Measurements from ENCODE around the gene SEMA4B. TPM values are rescaled to one million over a fixed set of nuclear protein-coding genes. Genes with fewer than 3 reads are reported as not detected.

The SEMA4B gene
- total RNA-seq, 4 donors from 2014 or later: 81.7 to 146 (median 116) TPM

GRCh38 chr15:90190606-90191343 lies 10.4 kb upstream of the SEMA4B start:
- peak in 1 of 2 donors; percentile 75 for DNase-seq (ENCODE audit: low spot score in 2 of 2)
- peaks cover 80% of the 10 kb centered on the region for H3K4me1 ChIP-seq
- H3K36me3 ChIP-seq: no peaks in the 10 kb centered on the region
- H3K4me3 ChIP-seq: peak overlapping the region; percentile 2
- 38% methylated on average over 5 of the region's 10 CpGs for WGBS
- peak overlapping the region; percentile 84 for H3K27ac ChIP-seq
- no peaks in the 10 kb centered on the region for H3K9me3 ChIP-seq
- TF ChIP-seq POLR2AphosphoS5 (IDR thresholded peaks at IDR 0.05) (peak in 1 of 3 donors; percentile 37), POLR2A (IDR thresholded peaks at IDR 0.05) (no peak)
- no peaks in the 10 kb centered on the region for H3K27me3 ChIP-seq

GRCh38 chr15:90191344-90191687 lies 9.8 kb upstream of the SEMA4B start:
- Histone ChIP-seq H3K9me3 (no peaks in the 10 kb centered on the region), H3K36me3 (no peaks in the 10 kb centered on the region), H3K27ac (peak overlapping the region; percentile 84), H3K4me3 (peak overlapping the region; percentile 4), H3K4me1 (peaks cover 74% of the 10 kb centered on the region), H3K27me3 (no peaks in the 10 kb centered on the region)
- WGBS: 42% methylated on average over 2 of the region's 3 CpGs
- no peak for DNase-seq (ENCODE audit: low spot score in 2 of 2)
- no peak for TF ChIP-seq POLR2AphosphoS5 (IDR thresholded peaks at IDR 0.05)
- TF ChIP-seq, protein P1, sequence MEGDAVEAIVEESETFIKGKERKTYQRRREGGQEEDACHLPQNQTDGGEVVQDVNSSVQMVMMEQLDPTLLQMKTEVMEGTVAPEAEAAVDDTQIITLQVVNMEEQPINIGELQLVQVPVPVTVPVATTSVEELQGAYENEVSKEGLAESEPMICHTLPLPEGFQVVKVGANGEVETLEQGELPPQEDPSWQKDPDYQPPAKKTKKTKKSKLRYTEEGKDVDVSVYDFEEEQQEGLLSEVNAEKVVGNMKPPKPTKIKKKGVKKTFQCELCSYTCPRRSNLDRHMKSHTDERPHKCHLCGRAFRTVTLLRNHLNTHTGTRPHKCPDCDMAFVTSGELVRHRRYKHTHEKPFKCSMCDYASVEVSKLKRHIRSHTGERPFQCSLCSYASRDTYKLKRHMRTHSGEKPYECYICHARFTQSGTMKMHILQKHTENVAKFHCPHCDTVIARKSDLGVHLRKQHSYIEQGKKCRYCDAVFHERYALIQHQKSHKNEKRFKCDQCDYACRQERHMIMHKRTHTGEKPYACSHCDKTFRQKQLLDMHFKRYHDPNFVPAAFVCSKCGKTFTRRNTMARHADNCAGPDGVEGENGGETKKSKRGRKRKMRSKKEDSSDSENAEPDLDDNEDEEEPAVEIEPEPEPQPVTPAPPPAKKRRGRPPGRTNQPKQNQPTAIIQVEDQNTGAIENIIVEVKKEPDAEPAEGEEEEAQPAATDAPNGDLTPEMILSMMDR (IDR thresholded peaks at IDR 0.05): no peak
- TF ChIP-seq POLR2A (IDR thresholded peaks at IDR 0.05): no peak
- TF ChIP-seq EP300 (IDR thresholded peaks at IDR 0.05): no peak

GRCh38 chr15:90191794-90192509 lies 9.2 kb upstream of the SEMA4B start:
- TF ChIP-seq POLR2AphosphoS5 (IDR thresholded peaks at IDR 0.05) (peak in 1 of 3 donors; percentile 20), POLR2A (IDR thresholded peaks at IDR 0.05) (no peak)
- TF ChIP-seq, protein P1 (IDR thresholded peaks at IDR 0.05): no peak
- peak overlapping the region; percentile 84 for H3K27ac ChIP-seq
- peak; percentile 81 to 90 for DNase-seq (ENCODE audit: low spot score in 2 of 2)
- H3K36me3 ChIP-seq: no peaks in the 10 kb centered on the region
- peak overlapping the region; percentile 4 for H3K4me3 ChIP-seq
- peaks cover 71% of the 10 kb centered on the region for H3K4me1 ChIP-seq
- H3K9me3 ChIP-seq: no peaks in the 10 kb centered on the region
- WGBS: 22% methylated on average over 6 of the region's 7 CpGs
- H3K27me3 ChIP-seq: no peaks in the 10 kb centered on the region

DNA sequence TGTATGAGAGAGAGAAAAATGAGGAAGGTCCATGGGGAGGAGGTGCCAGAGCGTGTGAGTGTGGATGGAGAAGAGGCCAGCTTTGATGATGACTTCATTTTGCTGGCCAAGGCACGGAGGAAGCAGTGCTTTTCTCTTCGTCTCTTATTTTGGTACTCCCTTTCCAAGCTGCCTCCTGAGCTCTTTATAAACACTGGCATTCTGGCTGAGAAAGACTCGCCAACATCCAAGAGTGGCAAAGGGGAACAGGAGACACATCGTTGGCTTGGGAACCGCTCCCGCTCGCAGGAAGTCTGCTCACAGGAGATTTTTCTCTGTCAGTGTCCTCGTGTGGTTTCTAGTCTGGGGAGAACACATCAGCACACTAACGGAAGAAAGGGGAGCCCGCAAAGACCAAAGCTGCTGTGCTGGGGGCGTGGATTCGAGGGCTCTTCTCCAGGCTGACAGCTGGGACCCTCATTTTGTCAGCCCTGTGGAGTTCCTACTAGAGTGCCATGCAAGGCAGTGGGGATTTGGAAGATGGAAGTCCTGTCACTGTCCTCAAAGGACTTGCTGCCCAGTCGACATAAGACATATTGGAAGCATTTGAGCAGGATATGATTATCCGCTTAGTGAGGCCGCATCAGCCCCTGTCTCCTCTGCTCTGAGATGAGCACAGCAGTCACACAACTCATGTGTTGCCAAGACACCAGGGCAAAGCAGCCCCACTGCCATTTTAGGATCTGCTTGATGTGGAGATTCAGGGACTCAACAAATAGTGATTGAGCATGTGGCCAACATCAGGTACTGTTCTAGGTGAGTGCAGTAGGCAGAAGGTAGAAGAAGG lies 8.0 kb upstream of the SEMA4B start:
- no peak for DNase-seq (ENCODE audit: low spot score in 2 of 2)
- H3K4me1 ChIP-seq: peaks cover 63% of the 10 kb centered on the region
- H3K27ac ChIP-seq: peak overlapping the region; percentile 84
- H3K36me3 ChIP-seq: no peaks in the 10 kb centered on the region
- H3K4me3 ChIP-seq: no peak overlapping the region
- H3K9me3 ChIP-seq: no peaks in the 10 kb centered on the region
- 50% methylated on average over 16 of the region's 16 CpGs for WGBS
- TF ChIP-seq POLR2AphosphoS5 (IDR thresholded peaks at IDR 0.05) (no peak), POLR2A (IDR thresholded peaks at IDR 0.05) (no peak), EP300 (IDR thresholded peaks at IDR 0.05) (no peak)
- TF ChIP-seq, protein P1 (IDR thresholded peaks at IDR 0.05): no peak
- no peaks in the 10 kb centered on the region for H3K27me3 ChIP-seq

GRCh38 chr15:90194655-90195054 lies 6.5 kb upstream of the SEMA4B start:
- WGBS: 73% methylated on average over 2 of the region's 2 CpGs
- Histone ChIP-seq H3K4me1 (peaks cover 52% of the 10 kb centered on the region), H3K27me3 (no peaks in the 10 kb centered on the region), H3K9me3 (no peaks in the 10 kb centered on the region), H3K36me3 (no peaks in the 10 kb centered on the region), H3K27ac (no peak overlapping the region), H3K4me3 (no peak overlapping the region)
- TF ChIP-seq POLR2A (IDR thresholded peaks at IDR 0.05): no peak
- TF ChIP-seq EP300 (IDR thresholded peaks at IDR 0.05): no peak
- TF ChIP-seq POLR2AphosphoS5 (IDR thresholded peaks at IDR 0.05): no peak
- TF ChIP-seq, protein P1 (IDR thresholded peaks at IDR 0.05): no peak
- no peak for DNase-seq (ENCODE audit: low spot score in 2 of 2)
